A549 (cell line): ENCODE results near the gene SYCN. TPM values are rescaled to one million over a fixed set of nuclear protein-coding genes. Genes with fewer than 3 reads are reported as not detected.

Source experiments
- ATAC-seq, 2 experiments: fragments of 200-7000 bp in 1 of 2; fragments of >200 bp in 1 of 2; cut with Nextera tagmentation in 1 of 2; cut with Tn5 transposase in 1 of 2; 3 replicates each; pipeline versions ENCODE4 v1.8.0 to v1.9.1; 2018 to 2020; ENCODE audit warnings: mild to moderate bottlenecking in 1 of 2, moderate library complexity in 1 of 2
- CTCF ChIA-PET: fragments of 300-600 bp; sonication (Branson Sonifier 250); formaldehyde crosslinking; extraction: SDS; loops from one replicate; lab custom pipeline; 2021; ENCODE audit warnings: antibody characterized with exemption, inconsistent platforms; lab: Yijun Ruan, JAX
- POLR2A ChIA-PET: fragments of 350-600 bp; formaldehyde crosslinking; extraction: SDS; loops from one replicate; lab custom pipeline; 2021; ENCODE audit warnings: antibody characterized with exemption, inconsistent platforms; lab: Yijun Ruan, JAX
- DNase-seq, 2 experiments: peaks; one replicate each; pipeline versions ENCODE4 v3.0.0 to v3.0.0-alpha.2; 2011 to 2016; ENCODE audit warnings: low read depth in 1 of 2, low spot score in 1 of 2
- FAIRE-seq: peaks from 2 replicates; lab custom pipeline; 2011; peaks lifted over from hg19 to GRCh38; lab: Jason Lieb, UNC
- H3K27ac ChIP-seq, 2 experiments: fragments of >200 bp; sonication (Bioruptor Twin); formaldehyde crosslinking; 3 replicates each; pipeline ENCODE4 v1.5.1; 2016 to 2017
- H3K4me1 ChIP-seq: fragments of >200 bp; sonication (Bioruptor Twin); formaldehyde crosslinking; 3 replicates; pipeline ENCODE4 v1.6.1; 2016
- H3K4me2 ChIP-seq: fragments of >200 bp; sonication (Bioruptor Twin); formaldehyde crosslinking; 3 replicates; pipeline ENCODE4 v1.6.1; 2016
- H3K4me3 ChIP-seq: fragments of >200 bp; sonication (Bioruptor Twin); formaldehyde crosslinking; 3 replicates; pipeline ENCODE4 v1.5.1; 2016
- H3K9me3 ChIP-seq: fragments of >200 bp; sonication (Bioruptor Twin); formaldehyde crosslinking; 3 replicates; pipeline ENCODE4 v1.6.1; 2016
- ATOH8 ChIP-seq: fragments of 250-450 bp; sonication (Bioruptor Pico); IDR thresholded peaks from 2 replicates; pipeline ENCODE4 v1.5.0; 2020; ENCODE audit warnings: low read depth, mild to moderate bottlenecking, moderate library complexity
- CEBPB ChIP-seq, 2 experiments: fragments of >200 bp in 1 of 2; sonication (Bioruptor Twin) in 1 of 2; formaldehyde crosslinking in 1 of 2; IDR thresholded peaks; 2 replicates each; pipeline ENCODE4 v1.6.1; 2012 to 2016
- CHD4 ChIP-seq: fragments of 200-600 bp; sonication (generic); IDR thresholded peaks from 2 replicates; pipeline ENCODE4 v1.6.1; 2016; ENCODE audit warnings: antibody characterized with exemption, mild to moderate bottlenecking, borderline replicate concordance
- E2F6 ChIP-seq: IDR thresholded peaks from 2 replicates; pipeline ENCODE4 v1.6.1; 2012; ENCODE audit warnings: low read depth, borderline replicate concordance
- EHF ChIP-seq: fragments of 250-450 bp; sonication (Bioruptor Pico); IDR thresholded peaks from 2 replicates; pipeline ENCODE4 v1.5.0; 2020; ENCODE audit warnings: mild to moderate bottlenecking
- EHMT2 ChIP-seq: fragments of 200-600 bp; sonication (generic); IDR thresholded peaks from 2 replicates; pipeline ENCODE4 v1.6.1; 2016; ENCODE audit warnings: antibody characterized with exemption, low read depth, mild to moderate bottlenecking, moderate library complexity
- FOSB ChIP-seq: fragments of 250-450 bp; sonication (Bioruptor Pico); IDR thresholded peaks from 2 replicates; pipeline ENCODE4 v1.5.0; 2020; ENCODE audit warnings: mild to moderate bottlenecking, moderate library complexity
- FOSL2 ChIP-seq, 2 experiments: fragments of 450-650 bp in 1 of 2; fragments of >200 bp in 1 of 2; sonication (Bioruptor Twin) in 1 of 2; formaldehyde crosslinking; IDR thresholded peaks; 2 replicates each; pipeline versions ENCODE4 v1.5.0 to v1.6.1; 2016 to 2020; ENCODE audit warnings: mild to moderate bottlenecking in 1 of 2, moderate library complexity in 1 of 2
- HES2 ChIP-seq: fragments of >200 bp; sonication (Bioruptor Twin); formaldehyde crosslinking; IDR thresholded peaks from 2 replicates; pipeline ENCODE4 v1.6.1; 2016
- HEYL ChIP-seq: fragments of 250-450 bp; sonication (Bioruptor Pico); IDR thresholded peaks from 2 replicates; pipeline ENCODE4 v1.8.0; 2021; ENCODE audit warnings: mild to moderate bottlenecking, moderate library complexity
- HOXA7 ChIP-seq: fragments of 250-450 bp; sonication (Bioruptor Pico); IDR thresholded peaks from 2 replicates; pipeline ENCODE4 v1.5.0; 2020; ENCODE audit warnings: mild to moderate bottlenecking, moderate library complexity
- HOXB5 ChIP-seq: fragments of 250-450 bp; sonication (Bioruptor Pico); IDR thresholded peaks from 2 replicates; pipeline ENCODE4 v1.5.0; 2020; ENCODE audit warnings: mild to moderate bottlenecking, moderate library complexity
- JUN ChIP-seq, 2 experiments: fragments of >200 bp; sonication (Bioruptor Twin); formaldehyde crosslinking; IDR thresholded peaks; 2 replicates in 1 of 2; 3 replicates in 1 of 2; pipeline ENCODE4 v1.6.1; 2016 to 2017
- JUNB ChIP-seq: fragments of >200 bp; sonication (Bioruptor Twin); formaldehyde crosslinking; IDR thresholded peaks from 2 replicates; pipeline ENCODE4 v1.6.1; 2016
- KDM5A ChIP-seq: fragments of 200-600 bp; sonication (generic); IDR thresholded peaks from 2 replicates; pipeline ENCODE4 v1.6.1; 2016; ENCODE audit warnings: antibody characterized with exemption, mild to moderate bottlenecking
- MAFK ChIP-seq: fragments of 450-650 bp; IDR thresholded peaks from 2 replicates; pipeline ENCODE4 v1.6.1; 2014; ENCODE audit not compliant: partially characterized antibody
- MYC ChIP-seq: IDR thresholded peaks from 2 replicates; pipeline ENCODE4 v1.6.1; 2012; ENCODE audit warnings: mild to moderate bottlenecking, inconsistent platforms, low read length, improper control_type of control experiment, borderline replicate concordance
- NFE2L2 ChIP-seq: fragments of 150-350 bp; conservative IDR thresholded peaks from 2 replicates; pipeline ENCODE4 v1.6.1; 2014; ENCODE audit warnings: low read length
- PBX3 ChIP-seq: IDR thresholded peaks from 2 replicates; pipeline ENCODE4 v1.6.1; 2012
- RAD21 ChIP-seq, 2 experiments: fragments of >200 bp in 1 of 2; sonication (Bioruptor Twin) in 1 of 2; formaldehyde crosslinking in 1 of 2; IDR thresholded peaks in 1 of 2; conservative IDR thresholded peaks in 1 of 2; 2 replicates in 1 of 2; 3 replicates in 1 of 2; pipeline ENCODE4 v1.6.1; 2012 to 2018; ENCODE audit warnings: inconsistent platforms in 1 of 2
- REST ChIP-seq: fragments of 200-600 bp; sonication (generic); IDR thresholded peaks from 2 replicates; pipeline ENCODE4 v1.6.1; 2016; ENCODE audit warnings: antibody characterized with exemption, mild to moderate bottlenecking, moderate library complexity
- TP53 ChIP-seq: fragments of 250-450 bp; sonication (Bioruptor Pico); IDR thresholded peaks from 2 replicates; pipeline ENCODE4 v1.5.0; 2021; ENCODE audit warnings: mild to moderate bottlenecking, moderate library complexity
- ZC3H11A ChIP-seq: fragments of 450-650 bp; IDR thresholded peaks from 2 replicates; pipeline ENCODE4 v1.6.1; 2014; ENCODE audit warnings: antibody characterized with exemption, mild to moderate bottlenecking
- ZFP36 ChIP-seq: fragments of 450-650 bp; IDR thresholded peaks from 2 replicates; pipeline ENCODE4 v1.6.1; 2014; ENCODE audit warnings: borderline replicate concordance; ENCODE audit not compliant: partially characterized antibody
- ZNF302 ChIP-seq: fragments of 250-450 bp; sonication (Bioruptor Pico); IDR thresholded peaks from 2 replicates; pipeline ENCODE4 v1.9.0; 2021; ENCODE audit warnings: inconsistent platforms, mild to moderate bottlenecking, moderate library complexity
- WGBS: methylation state at CpG from one replicate; pipeline ENCODE4 v1.1.6; 2017; ENCODE audit errors: missing lambda C conversion rate; 5-methylcytosine and 5-hydroxymethylcytosine counted together
- polyA plus RNA-seq, 4 experiments: library from polyadenylated mRNA; depleted of rRNA in 3 of 4; stranded (reverse); fragments of >200 nt; fragmentation: RNase III in 1 of 4; extraction: RNeasy Plus Mini Kit Qiagen cat#74134 plus additional on column Dnase treatment in 1 of 4; gene quantifications; 2 replicates in 3 of 4; 3 replicates in 1 of 4; pipeline ENCODE4 v1.2.3, GENCODE V29; 2011 to 2017

The SYCN gene
- polyA plus RNA-seq, 2 of the 4 experiments (the other 2 are of a cell fraction) = not detected

GRCh38 chr19:39158646-39159260 is 45.3 kb downstream of the SYCN start:
- DNase-seq = no peak
- ChIA-PET CTCF (interaction anchor here (0.8 to 2.0 kb wide), 5 partner anchors 9 to 183 kb away, joined by 3 to 6 read pairs (median 3); no protein-coding TSS in a partner anchor), POLR2A (no interaction called here)
- WGBS = 86% methylated on average over 12 of the region's 12 CpGs
- ATAC-seq = no peak
- Histone ChIP-seq H3K4me1 (peaks cover 42% of the 10 kb centered on the region), H3K4me3 (no peak overlapping the region), H3K4me2 (no peak overlapping the region), H3K27ac (no peak overlapping the region; a peak in 1 of 6 replicates), H3K9me3 (no peaks in the 10 kb centered on the region)
- no peak for FAIRE-seq
- TF ChIP-seq HEYL (CRISPR knock-in tag) (no peak), PBX3 (no peak), HOXA7 (no peak), MYC (no peak), HOXB5 (no peak), ZNF302 (CRISPR knock-in tag) (no peak), CEBPB (IDR thresholded peaks at IDR 0.05) (no peak), FOSB (CRISPR knock-in tag) (no peak), KDM5A (no peak), EHMT2 (no peak), NFE2L2 (no peak), ZFP36 (peak; percentile 60), ZC3H11A (no peak), JUN (IDR thresholded peaks at IDR 0.05) (0 out of 5 replicates have a peak, but pooled peaks of 1 of the 2 experiments have one; percentile 9), EHF (CRISPR knock-in tag) (no peak)

- FAIRE-seq = no peak
- WGBS = 93% methylated on average over 15 of the region's 15 CpGs
- Histone ChIP-seq H3K4me1 (peaks cover 42% of the 10 kb centered on the region), H3K27ac (no peak overlapping the region; a peak in 1 of 6 replicates), H3K9me3 (no peaks in the 10 kb centered on the region), H3K4me2 (no peak overlapping the region), H3K4me3 (no peak overlapping the region)
- ChIA-PET CTCF (interaction anchor here (0.7 to 2.7 kb wide), 4 partner anchors 18 to 106 kb away, joined by 3 to 9 read pairs (median 6); no protein-coding TSS in a partner anchor), POLR2A (no interaction called here)
- ATAC-seq = no peak
- TF ChIP-seq RAD21 (conservative IDR thresholded peaks at IDR 0.05 in 1 of 2, IDR thresholded peaks at IDR 0.05 in 1 of 2) = no peak
- no peak for TF ChIP-seq TP53 (CRISPR knock-in tag)
- TF ChIP-seq CHD4 = no peak
- DNase-seq = no peak
These were observed 46.1 kb downstream of the SYCN start for GRCh38 chr19:39157997-39158389.

- WGBS = 89% methylated on average over 23 of the region's 23 CpGs
- no peak overlapping the region for H3K4me2 ChIP-seq
- no peaks in the 10 kb centered on the region for H3K9me3 ChIP-seq
- peak overlapping the region in 1 of 2 experiments; percentile 14; a peak in 1 of 6 replicates for H3K27ac ChIP-seq
- peaks cover 42% of the 10 kb centered on the region for H3K4me1 ChIP-seq
- ATAC-seq = no peak
- DNase-seq = no peak
- CTCF ChIA-PET = interaction anchor here (0.7 to 4.0 kb wide), 11 partner anchors 18 to 196 kb away, joined by 3 to 12 read pairs (median 6); no protein-coding TSS in a partner anchor
- POLR2A ChIA-PET = no interaction called here
- FAIRE-seq = peak; percentile 32
- H3K4me3 ChIP-seq = no peak overlapping the region
- TF ChIP-seq E2F6 (no peak), ATOH8 (CRISPR knock-in tag) (no peak), JUN (IDR thresholded peaks at IDR 0.05) (no peak), HES2 (no peak), JUNB (no peak), MAFK (no peak), FOSL2 (IDR thresholded peaks at IDR 0.05) (no peak), FOSL2 (CRISPR knock-in tag; IDR thresholded peaks at IDR 0.05) (no peak), REST (no peak)
These were observed 46.6 kb downstream of the SYCN start for GRCh38 chr19:39157275-39157996.
